Measurements from ENCODE around the gene PRDM2.

DNA sequence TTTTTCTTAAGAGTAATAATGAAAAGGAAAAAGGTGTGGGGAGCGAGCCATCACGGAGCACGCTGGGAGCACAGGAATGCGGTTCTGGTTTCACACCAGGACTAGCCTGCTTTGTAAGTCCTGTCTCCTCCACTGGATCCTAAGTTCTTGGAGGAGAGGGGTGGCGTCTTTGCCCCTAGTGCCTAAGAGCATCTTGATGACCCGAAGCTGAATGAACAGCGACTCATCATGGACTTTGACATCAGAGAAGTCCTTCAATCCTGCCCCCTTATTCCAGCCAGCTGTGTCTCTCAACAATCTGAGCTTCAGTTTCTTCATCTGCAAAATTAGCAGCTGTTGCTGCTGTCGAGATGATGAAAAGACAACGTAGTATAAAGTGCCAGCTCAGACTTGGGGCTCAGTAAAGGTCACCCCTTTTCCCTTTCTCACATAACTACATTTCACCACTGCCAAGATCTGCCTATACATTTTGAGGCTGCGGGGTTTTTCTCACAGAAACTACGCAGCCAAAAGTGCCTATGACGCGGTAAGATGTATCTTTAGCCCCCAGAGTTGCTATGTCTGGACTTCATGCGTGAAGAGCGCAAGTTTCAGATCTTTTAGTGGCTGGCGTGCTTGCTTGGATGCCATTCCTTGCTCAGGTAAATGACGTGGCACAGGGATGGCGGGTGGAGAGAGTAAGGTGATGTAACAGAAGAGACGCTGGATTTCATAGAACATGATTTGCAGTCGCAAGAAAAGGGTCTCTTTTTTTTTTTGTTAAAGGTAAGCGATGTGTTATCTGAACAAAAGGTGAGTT lies 4.9 kb upstream of the PRDM2 start:
- TF ChIP-seq ARNTL (CRISPR knock-in tag; IDR thresholded peaks at IDR 0.05; ENCODE audit: borderline replicate concordance, low read depth) (no peak), ZFP30 (CRISPR knock-in tag; IDR thresholded peaks at IDR 0.05) (no peak), RARB (CRISPR knock-in tag; IDR thresholded peaks at IDR 0.05) (no peak), PPARA (CRISPR knock-in tag; IDR thresholded peaks at IDR 0.05; ENCODE audit: borderline replicate concordance) (no peak), ZFP3 (CRISPR knock-in tag; IDR thresholded peaks at IDR 0.05) (no peak), CSDC2 (CRISPR knock-in tag; IDR thresholded peaks at IDR 0.05) (no peak), ZNF565 (CRISPR knock-in tag; conservative IDR thresholded peaks at IDR 0.05; ENCODE audit: low read depth) (no peak), BACH2 (CRISPR knock-in tag; IDR thresholded peaks at IDR 0.05; ENCODE audit: borderline replicate concordance) (no peak), ESRRG (CRISPR knock-in tag; IDR thresholded peaks at IDR 0.05) (no peak), GLIS3 (CRISPR knock-in tag; IDR thresholded peaks at IDR 0.05) (no peak), SNAI2 (CRISPR knock-in tag; IDR thresholded peaks at IDR 0.05) (no peak)
- TF ChIP-seq, protein P1, sequence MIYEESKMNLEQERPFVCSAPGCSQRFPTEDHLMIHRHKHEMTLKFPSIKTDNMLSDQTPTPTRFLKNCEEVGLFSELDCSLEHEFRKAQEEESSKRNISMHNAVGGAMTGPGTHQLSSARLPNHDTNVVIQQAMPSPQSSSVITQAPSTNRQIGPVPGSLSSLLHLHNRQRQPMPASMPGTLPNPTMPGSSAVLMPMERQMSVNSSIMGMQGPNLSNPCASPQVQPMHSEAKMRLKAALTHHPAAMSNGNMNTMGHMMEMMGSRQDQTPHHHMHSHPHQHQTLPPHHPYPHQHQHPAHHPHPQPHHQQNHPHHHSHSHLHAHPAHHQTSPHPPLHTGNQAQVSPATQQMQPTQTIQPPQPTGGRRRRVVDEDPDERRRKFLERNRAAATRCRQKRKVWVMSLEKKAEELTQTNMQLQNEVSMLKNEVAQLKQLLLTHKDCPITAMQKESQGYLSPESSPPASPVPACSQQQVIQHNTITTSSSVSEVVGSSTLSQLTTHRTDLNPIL (CRISPR knock-in tag; IDR thresholded peaks at IDR 0.05; ENCODE audit: low read depth): no peak
- TF ChIP-seq, protein P2, sequence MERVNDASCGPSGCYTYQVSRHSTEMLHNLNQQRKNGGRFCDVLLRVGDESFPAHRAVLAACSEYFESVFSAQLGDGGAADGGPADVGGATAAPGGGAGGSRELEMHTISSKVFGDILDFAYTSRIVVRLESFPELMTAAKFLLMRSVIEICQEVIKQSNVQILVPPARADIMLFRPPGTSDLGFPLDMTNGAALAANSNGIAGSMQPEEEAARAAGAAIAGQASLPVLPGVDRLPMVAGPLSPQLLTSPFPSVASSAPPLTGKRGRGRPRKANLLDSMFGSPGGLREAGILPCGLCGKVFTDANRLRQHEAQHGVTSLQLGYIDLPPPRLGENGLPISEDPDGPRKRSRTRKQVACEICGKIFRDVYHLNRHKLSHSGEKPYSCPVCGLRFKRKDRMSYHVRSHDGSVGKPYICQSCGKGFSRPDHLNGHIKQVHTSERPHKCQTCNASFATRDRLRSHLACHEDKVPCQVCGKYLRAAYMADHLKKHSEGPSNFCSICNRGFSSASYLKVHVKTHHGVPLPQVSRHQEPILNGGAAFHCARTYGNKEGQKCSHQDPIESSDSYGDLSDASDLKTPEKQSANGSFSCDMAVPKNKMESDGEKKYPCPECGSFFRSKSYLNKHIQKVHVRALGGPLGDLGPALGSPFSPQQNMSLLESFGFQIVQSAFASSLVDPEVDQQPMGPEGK (CRISPR knock-in tag; IDR thresholded peaks at IDR 0.05; ENCODE audit: borderline replicate concordance): no peak

Measured in SK-N-SH treated with all-trans-retinoic acid at 6 μM for 48 hours (cell line).